DMS114 treated with DMSO at 0.1 percent for 48 hours (cell line): ENCODE data around the gene STING1.
"Not testable (repeated sequence)": the region's sequence is repeated elsewhere in the genome, so short reads cannot be mapped to it uniquely, and the experiment has no call there.

Experiments
- DNase-seq: peaks from one replicate; lab custom pipeline; 2025; ENCODE audit not compliant: unreplicated experiment; lab: John Stamatoyannopoulos, UW

STING1 gene

DNA sequence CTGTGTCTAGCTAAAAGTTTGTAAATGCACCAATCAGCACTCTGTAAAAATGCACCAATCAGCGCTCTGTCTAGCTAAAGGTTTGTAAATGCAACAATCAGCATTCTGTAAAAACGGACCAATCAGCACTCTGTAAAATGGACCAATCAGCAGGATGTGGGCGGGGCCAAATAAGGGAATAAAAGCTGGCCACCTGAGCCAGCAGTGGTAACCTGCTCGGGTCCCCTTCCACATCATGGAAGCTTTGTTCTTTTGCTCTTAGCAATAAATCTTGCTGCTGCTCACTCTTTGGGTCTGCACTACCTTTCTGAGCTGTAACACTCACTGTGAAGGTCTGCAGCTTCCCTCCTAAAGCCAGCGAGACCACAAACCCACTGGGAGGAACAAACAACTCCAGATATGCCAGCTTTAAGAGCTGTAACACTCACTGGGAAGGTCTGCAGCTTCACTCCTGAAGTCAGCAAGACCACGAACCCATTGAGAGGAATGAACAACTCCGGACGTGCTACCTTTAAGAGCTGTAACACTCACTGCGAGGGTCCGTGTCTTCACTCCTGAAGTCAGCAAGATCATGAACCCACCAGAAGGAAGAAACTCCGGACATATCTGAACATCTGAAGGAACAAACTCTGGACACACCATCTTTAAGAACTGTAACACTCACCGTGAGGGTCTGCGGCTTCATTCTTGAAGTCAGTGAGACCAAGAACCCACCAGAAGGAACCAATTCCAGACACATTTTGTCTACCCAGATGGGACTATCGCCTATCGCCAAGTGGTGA lies 20.7 kb upstream of the STING1 start:
- DNase-seq, result not testable (repeated sequence)

DNA sequence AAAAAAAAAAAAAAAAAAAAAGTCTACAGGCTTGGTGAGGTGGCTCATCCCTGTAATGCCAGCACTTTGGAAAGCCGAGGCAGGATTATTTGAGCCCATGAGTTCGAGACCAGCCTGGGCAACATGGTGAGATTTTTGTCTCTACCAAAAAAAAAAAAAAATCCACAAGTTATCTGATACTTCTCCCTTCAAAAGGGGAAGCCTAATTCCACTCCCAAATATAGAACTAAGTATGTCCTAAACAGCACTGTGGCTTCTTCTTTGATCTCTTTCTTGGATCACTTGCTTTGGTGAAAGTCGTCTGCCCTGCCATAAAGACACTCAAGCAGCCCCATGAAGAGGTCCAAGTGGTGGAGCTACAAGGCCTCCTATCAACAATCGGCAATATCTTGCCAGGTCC lies 18.8 kb upstream of the STING1 start:
- DNase-seq, result no peak

DNA sequence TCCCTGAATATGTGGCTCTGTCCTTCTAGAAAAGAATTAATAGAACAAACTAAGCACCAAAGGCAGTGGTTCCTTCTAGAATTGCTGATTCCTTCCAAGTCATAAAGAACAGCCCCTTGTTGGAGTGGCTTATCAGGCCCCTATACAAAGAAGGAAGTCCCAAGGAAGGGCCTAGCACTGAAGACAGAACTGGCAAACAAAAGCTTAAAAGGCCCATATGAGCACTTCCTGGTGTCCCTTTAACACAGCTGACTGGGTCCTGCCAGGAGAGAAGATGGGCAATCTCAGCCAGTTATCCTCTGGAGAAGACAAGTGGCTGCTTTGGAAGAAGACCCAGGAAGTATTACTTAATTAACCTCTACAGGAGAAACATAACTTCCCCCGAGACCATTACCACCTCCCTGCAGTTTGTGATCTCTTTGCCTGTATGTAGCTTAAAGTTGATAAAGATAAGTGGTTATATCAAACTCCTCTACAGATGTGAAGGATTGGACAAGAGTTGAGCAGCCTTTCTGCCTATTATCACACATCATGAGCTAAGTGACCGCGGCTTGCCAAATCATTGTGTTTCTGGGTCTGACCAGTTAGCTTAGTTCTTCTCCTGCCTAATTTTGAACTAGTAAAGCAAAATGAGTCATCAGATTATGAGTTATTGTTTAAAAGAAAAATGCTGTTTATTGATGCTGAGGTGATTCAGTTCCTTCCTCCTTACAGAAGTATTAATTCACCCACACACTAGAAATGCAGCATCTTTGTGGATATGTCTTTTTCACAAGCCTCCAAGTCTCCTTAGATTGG lies 13.3 kb upstream of the STING1 start:
- no peak for DNase-seq

DNA sequence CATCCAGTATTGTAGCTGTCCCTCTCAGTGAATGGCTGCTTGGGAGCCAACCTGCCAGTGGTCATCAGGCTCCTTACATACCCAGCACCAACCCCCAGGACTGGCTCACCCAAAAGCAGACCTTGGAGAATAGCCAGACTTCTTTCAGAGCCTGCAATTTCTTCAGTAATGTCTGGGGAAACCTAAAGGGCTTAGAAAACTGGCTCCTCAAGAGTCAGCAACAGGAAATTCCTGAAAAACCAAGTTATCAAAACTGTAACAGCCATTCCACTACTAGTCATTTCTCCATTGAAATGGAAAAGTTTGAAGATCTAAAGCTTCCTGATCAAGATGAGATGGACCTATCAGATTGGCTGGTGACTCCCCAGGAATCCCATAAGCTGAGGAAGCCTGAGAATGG lies 12.3 kb upstream of the STING1 start:
- no peak for DNase-seq

DNA sequence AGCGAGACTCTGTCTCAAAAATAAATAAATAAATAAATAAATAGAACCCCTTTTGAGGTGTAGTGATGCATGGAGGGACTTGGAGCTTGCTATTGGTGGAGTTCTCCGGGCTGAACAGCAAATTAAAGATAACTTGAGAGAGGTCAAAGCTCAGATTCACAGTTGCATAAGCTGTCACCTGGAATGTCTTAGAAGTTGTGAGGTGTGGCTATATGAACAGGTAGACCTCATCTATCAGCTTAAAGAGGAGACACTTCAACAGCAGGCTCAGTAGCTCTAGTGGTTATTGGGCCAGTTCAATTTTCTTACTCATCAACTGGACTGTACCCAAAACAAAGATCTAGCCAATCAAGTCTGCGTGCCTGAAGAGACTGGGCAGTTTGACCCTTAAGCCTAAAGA lies 11.7 kb upstream of the STING1 start:
- no peak for DNase-seq

DNA sequence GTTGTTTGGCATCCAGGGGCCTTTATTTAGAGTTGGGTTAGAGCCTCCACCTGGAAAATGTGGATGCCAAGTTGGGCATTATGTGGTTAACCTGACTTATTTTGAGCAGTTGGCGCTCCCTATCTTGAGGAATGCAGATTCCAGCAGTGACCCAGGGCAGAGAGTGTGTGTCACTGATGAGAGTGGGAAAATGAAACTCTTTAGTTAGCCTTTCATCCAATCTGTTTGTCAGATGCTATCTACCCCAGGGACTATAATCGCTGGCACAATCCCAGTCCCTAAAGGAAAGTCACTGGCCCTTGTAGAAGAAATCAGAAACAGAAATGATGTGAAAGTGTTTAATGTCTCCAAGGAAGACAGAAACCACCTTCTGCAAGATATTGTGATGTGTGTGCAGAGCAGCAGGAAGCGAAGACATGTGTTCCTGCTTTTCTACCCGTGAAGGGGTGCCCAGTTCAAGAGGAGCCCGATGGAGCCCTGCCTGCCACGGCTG lies 10.2 kb upstream of the STING1 start:
- no peak for DNase-seq

DNA sequence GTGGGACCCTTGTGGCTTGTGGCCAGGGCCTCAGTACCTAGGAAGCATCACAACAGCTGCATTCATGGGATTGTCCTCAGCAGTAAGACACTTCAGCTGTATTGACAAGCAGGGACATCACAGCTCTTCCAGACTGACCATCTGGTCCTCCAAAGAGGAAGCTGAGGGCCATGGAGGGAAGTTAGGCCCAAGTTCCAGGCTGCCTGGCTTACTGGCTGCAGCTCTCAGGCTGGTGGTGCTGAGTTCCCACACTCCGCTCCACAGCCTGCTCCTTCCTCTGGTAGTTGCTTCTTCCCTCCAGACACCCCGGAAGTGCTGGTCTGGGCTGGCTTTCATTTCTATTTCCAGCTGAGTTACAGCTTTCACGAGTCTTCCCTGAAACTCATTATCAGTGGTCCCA lies 5.7 kb upstream of the STING1 start:
- no peak for DNase-seq

DNA sequence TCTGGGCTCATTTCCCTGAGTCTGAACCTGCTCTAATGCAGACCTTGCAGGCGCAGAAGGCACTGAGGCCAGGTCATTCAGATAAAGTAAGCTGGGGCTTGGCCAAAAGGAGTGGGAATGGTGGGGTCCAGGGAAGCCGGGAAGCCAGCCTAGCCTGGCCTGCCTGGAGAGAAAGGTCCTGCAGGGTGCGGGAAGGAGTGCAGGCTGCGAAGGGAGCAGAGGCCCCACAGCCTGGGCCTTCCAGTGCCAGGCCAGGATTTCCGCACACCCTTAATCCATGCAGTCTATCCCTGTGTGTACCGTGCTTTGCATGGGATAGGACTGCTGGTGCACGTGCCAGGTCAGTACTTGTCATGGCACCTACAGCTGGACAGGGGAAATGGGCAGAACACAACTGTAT lies 3.6 kb upstream of the STING1 start:
- DNase-seq, result no peak

DNA sequence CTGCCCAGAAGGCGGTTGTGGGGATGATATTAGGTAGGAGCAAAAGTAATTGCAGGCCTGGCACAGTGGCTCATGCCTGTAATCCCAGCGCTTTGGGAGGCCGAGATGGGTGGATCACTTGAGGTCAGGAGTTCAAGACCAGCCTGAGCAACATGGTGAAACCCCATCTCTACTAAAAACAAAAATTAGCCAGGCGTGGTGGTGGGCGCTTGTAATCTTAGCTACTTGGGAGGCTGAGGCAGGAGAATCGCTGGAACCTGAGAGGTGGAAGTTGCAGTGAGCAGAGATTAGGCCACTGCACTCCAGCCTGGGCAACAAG lies 291 bp upstream of the STING1 start:
- DNase-seq, result not testable (repeated sequence)

DNA sequence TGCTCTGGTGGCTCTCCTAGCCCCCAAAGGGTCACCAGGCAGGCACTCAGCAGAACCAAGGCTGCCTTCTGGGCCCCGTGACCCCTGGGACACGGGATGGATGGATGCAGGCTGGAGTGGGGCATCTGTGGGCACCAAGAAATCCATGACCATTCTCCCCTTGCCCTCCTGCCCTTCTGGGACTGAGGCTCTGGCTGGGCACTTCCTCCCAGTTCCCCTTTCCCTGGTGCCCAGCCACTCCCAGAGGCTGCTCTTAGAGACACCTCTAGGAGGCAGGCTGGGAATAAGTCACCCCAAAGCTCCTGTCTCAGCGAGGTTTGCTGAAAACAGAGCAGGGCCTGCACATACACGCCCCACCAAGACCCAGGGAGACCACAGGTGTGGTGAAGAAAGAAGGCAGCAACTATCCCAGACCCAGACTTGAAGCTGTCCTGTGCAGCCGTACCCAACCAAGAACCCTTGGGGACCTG lies 943 bp downstream of the STING1 start:
- DNase-seq, result no peak

DNA sequence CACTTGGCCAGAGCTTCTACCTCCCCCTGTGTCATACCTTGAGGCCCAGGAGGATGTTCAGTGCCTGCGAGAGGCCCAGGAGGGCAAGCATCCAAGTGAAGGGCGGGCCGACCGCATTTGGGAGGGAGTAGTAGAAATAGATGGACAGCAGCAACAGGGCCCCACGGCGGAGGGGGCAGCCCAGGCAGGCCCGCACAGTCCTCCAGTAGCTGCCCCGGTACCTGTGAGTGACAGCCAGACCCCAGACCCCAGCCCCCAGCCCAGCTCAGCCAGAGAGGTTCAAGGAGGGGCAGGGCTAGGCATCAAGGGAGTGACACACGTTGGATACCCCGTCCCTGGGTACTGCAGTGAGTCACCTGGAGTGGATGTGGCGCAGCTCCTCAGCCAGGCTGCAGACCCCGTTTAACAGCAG lies 1.4 kb downstream of the STING1 start:
- no peak for DNase-seq

DNA sequence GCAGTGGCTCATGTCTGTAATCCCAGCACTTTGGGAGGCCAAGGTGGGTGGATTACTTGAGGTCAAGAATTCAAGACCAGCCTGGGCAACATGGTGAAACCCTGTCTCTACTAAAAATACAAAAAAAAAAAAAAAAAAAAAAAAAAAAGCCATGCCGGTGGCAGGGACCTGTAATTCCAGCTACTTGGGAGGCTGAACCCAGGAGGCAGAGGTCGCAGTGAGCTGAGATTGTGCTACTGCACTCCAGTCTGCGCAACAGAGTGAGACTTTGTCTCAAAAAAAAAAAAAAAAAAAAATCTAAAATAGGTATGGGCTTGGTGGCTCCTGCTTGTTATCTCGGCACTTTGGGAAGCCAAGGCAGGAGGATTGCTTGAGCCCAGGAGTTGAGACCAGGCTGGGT lies 2.8 kb downstream of the STING1 start:
- not testable (repeated sequence) for DNase-seq

DNA sequence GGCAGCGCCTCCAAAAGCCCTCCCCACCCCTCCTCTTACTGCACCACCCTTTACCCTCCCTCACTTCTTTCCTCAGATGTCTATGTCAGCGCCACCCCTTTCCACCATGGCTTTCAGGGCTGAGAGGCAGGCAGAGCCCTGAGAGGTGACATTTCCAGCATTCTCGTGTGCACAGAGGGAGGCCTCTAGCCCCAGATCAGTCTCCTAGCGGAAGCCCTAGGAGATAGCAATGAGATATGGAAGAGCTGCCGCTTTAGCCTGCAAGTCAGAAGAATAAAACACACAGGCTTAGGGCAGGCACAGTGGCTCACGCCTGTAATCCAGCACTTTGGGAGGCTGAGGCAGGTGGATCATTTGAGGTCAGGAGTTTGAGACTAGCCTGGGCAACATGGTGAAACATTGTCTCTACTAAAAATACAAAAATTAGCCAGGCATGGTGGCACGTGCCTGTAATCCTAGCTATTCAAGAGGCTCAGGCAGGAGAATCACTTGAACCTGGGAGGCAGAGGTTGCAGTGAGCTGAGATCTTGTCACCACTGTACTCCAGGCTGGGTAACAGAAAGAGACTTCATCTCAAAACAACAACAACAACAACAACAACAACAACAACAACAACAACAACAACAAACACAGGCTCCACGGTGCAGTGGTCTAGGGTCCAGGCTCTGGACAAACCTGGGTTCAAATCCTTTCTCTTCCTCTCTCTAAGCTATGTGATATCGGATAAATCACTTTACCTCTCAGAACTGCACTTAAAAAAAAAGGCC lies 3.7 kb downstream of the STING1 start:
- DNase-seq, result not testable (repeated sequence)

DNA sequence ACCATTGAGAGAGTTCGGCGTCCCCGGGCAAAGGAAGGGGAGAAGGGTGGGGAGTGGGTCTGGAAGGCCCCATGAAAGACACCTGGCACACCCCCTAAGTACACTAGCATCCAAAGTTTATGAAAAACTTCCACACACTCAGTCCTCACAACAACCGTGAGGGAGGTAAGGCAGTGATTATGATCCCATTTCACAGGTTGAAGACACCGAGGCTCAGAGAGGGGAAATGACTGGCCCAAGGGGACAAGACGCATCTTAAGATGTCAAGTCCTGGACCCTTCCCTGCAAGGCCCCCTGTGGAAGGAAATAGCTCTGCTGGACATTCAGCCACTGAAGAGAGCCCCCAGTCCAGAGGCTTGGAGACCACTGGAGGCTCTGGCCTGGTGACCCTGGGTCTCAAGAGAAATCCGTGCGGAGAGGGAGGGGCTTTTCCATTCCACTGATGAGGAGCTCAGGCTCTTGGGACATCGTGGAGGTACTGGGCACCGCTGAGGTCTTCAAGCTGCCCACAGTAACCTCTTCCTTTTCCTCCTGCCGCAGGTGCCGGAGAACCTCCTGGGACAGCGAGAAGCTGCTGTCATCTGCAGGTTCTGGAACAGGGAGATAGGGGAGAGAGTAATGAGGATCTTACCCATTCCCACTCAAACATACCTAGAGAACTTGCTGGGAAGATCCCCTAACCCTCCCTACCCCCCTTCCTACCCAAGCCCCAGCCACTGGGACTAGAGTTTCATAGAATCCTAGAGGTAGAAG lies 6.5 kb downstream of the STING1 start:
- DNase-seq, result no peak

DNA sequence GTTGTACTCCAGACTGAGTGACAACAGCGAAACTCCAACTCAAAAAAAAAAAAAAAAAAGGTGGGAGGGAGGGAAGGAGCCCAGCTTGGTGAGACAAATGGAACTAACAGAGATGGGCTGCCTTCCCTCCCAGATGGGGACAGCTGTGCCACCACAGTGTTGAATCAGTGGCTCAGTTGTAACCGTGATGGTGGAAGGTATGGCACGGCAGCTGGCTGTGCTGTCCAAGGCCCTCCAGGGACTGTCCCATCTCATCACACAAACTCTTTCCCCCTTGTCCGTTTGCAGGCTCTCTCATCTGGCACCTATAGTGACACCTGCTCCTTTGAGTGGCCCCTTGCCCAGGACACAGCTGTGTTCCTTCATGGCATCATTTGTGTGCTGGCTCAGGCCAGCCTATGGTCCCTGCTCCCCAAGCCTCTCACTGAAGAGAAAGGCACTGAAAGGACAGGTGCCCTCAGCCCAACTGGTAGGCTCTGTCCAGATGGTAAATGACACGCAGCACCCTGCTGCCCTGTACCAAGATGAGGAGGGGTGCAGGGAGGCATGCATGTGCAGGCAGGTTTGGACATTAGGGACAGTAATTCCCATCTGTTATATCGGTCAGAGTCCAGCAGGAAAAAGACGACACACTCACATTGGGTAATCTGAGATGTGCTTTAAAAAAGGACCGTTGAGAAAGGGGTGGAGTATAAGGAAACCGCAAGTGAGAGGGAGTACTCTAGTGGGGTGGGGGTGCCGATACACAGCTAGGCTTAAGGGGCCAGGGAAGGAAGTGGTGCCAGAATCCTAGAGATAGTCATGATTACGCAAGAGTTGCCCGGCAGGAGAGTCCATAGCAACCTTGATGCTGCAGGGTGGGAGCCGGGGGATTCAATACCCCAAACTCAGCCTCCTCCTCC lies 7.4 kb downstream of the STING1 start:
- DNase-seq, result no peak

DNA sequence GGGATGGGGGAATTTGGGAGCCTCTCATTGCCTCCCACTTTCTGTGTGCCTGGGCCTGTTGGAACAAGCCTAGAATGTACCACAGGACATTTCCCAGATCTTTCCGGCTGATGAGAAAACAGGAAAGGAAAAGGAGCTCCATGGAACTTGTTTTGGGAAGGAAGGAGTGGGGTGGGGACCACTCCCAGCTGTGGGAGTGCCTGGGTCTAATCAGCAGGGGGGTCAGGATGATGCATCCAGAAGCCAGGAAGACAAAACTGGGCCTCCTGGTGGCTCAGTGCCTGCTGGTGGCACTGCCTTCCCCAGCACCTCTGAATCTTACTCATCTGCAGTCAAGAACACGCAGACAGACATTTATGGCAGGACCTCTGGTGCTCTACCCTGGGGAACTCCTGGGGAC lies 9.0 kb downstream of the STING1 start:
- no peak for DNase-seq

DNA sequence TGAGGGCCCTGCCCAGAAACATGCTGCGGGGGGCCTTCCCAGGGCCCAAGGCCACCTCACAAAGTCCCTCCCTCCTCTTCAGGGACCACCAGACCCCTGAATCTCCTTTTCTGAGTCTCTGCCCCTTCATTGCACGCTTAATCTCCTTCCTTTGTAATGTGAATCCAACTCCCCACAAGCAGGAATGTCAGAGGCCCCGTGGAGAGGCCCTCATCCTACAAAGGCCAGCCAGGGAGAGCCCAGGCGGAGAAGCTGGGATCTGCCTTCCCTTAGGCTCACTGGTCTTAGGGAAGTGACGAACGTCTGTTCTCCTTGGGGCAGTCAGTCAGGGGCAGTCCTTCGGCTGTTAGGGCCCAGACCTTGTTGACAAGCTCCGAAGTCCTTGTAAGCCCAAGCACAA lies 9.5 kb downstream of the STING1 start:
- DNase-seq, result no peak

DNA sequence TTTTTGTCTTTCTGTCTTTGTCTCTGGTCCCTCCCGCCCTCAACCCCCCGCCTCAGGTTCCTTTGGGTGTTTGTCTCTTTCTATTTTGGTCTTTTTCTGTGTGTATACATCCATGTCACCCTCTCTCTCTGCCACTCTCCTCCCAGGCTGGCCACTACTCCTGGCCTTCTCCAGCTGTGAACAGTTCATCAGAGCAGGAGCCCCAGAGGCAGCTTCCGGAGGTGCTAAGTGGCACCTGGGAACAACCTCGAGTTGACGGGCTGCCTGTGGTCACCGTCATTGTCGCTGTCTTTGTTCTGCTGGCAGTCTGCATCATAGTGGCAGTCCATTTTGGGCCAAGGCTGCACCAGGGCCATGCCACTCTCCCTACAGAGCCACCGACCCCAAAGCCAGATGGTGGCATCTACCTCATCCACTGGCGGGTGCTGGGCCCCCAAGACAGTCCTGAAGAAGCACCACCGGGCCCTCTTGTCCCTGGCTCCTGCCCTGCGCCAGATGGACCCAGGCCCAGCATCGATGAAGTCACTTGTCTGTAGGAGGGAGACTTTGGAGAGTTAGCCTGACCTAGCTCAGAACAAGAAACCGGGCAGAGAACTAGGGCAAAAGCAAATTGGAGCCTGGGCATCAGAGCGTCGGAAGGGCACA lies 10.1 kb downstream of the STING1 start:
- no peak for DNase-seq

DNA sequence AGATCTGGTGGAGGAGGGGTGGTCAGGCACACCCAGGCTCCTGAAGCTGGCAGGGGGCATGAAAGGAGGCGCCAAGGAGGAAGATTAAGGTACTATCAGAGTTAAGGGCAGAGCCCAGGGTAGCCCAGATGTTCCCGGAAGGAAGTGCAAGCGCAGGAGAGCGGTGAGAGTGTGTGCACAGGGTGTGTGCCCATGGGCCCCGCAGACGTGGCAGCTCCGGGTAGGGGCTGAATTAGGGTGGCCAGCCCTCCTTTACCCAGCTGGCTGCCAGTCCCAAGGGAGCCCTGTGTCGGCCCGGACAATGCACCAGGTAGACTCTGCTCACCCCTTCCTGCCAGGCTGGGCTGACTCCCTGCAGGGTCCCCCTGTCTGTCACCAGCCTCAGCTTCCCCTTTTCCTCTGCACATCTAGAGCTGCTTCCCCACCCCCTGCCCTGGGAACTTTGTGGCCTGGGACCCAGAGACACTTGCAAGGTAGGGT lies 11.7 kb downstream of the STING1 start, which contains the start of gene SMIM33:
SMIM33 (plus strand) TSS at position 184 of the 480 bp plus-strand sequence; CDS start at position 302, 118 bp downstream.
- no peak for DNase-seq
